Activated CD4-positive, alpha-beta T cell treated with anti-CD3 and anti-CD28 coated beads for 1 hour (primary cell): ENCODE data around the gene TRIOBP.

Source experiments
- DNase-seq: peaks from one replicate; pipeline ENCODE4 v3.0.0-alpha.2; 2020

The TRIOBP gene

GRCh38 chr22:37733625-37734401 lies 37.0 kb downstream of the TRIOBP start:
- DNase-seq, result no peak

GRCh38 chr22:37734402-37734700 lies 37.5 kb downstream of the TRIOBP start:
- no peak for DNase-seq

- no peak for DNase-seq
Measured at GRCh38 chr22:37734964-37735451, 38.2 kb downstream of the TRIOBP start.

- DNase-seq, result no peak
Measured at GRCh38 chr22:37739035-37739434, 42.2 kb downstream of the TRIOBP start.

GRCh38 chr22:37739611-37740049 lies 42.8 kb downstream of the TRIOBP start:
- no peak for DNase-seq

- DNase-seq, result no peak
Measured at GRCh38 chr22:37740455-37741311, 43.8 kb downstream of the TRIOBP start.

GRCh38 chr22:37741312-37741795 lies 44.5 kb downstream of the TRIOBP start:
- DNase-seq, result no peak

GRCh38 chr22:37742376-37743171 lies 45.7 kb downstream of the TRIOBP start:
- no peak for DNase-seq

- no peak for DNase-seq
Measured at GRCh38 chr22:37744589-37744988, 47.7 kb downstream of the TRIOBP start.

- DNase-seq, result peak; percentile 78
Measured at GRCh38 chr22:37745548-37746365, 48.9 kb downstream of the TRIOBP start.

- no peak for DNase-seq
Measured at GRCh38 chr22:37746366-37747079, 49.7 kb downstream of the TRIOBP start.

GRCh38 chr22:37747080-37747714 lies 50.3 kb downstream of the TRIOBP start:
- no peak for DNase-seq

GRCh38 chr22:37747715-37748100 lies 50.9 kb downstream of the TRIOBP start:
- no peak for DNase-seq

- no peak for DNase-seq
Measured at GRCh38 chr22:37748659-37749058, 51.8 kb downstream of the TRIOBP start.

- no peak for DNase-seq
Measured at GRCh38 chr22:37749226-37749625, 52.4 kb downstream of the TRIOBP start.

- DNase-seq, result no peak
Measured at GRCh38 chr22:37749831-37750595, 53.2 kb downstream of the TRIOBP start.

GRCh38 chr22:37750596-37751162 lies 53.8 kb downstream of the TRIOBP start:
- DNase-seq, result no peak

- no peak for DNase-seq
Measured at GRCh38 chr22:37751449-37752188, 54.8 kb downstream of the TRIOBP start.
